Calu3 (cell line): Measurements from ENCODE around the gene LYSET. TPM values are rescaled to one million over a fixed set of nuclear protein-coding genes. Genes with fewer than 3 reads are reported as not detected.
A peak's percentile ranks its signal among the peaks of the same experiment; 100 is the strongest.

Experiments
- BruUV-seq: library from RNA; stranded (reverse); fragments of 400-500 nt; replicated peaks from 2 replicates; lab custom pipeline; 2021; lab: Mats Ljungman, UMichigan
- CTCF ChIA-PET: fragments of 300-600 bp; sonication (Branson Sonifier 250); formaldehyde crosslinking; loops from one replicate; lab custom pipeline; 2022; ENCODE audit warnings: antibody characterized with exemption; lab: Charles Lee
- DNase-seq: peaks from one replicate; pipeline ENCODE4 v3.0.0; 2022
- H3K27ac Mint-ChIP-seq: one replicate; pipeline ENCODE4 v1.8.0; 2022; ENCODE audit warnings: mixed read lengths; ENCODE audit not compliant: unreplicated experiment
- H3K27me3 Mint-ChIP-seq: one replicate; pipeline ENCODE4 v1.8.0; 2022; ENCODE audit warnings: mixed read lengths; ENCODE audit not compliant: unreplicated experiment
- H3K36me3 Mint-ChIP-seq: one replicate; pipeline ENCODE4 v1.8.0; 2022; ENCODE audit warnings: mild to moderate bottlenecking, moderate library complexity, mixed read lengths; ENCODE audit not compliant: insufficient read depth, unreplicated experiment
- H3K4me1 Mint-ChIP-seq: one replicate; pipeline ENCODE4 v1.8.0; 2022; ENCODE audit warnings: mild to moderate bottlenecking, low read depth, mixed read lengths; ENCODE audit not compliant: unreplicated experiment
- H3K4me3 Mint-ChIP-seq: one replicate; pipeline ENCODE4 v1.8.0; 2022; ENCODE audit warnings: mild to moderate bottlenecking, low read depth, moderate library complexity, mixed read lengths; ENCODE audit not compliant: unreplicated experiment
- H3K9me3 Mint-ChIP-seq: one replicate; pipeline ENCODE4 v1.8.0; 2022; ENCODE audit warnings: low read depth, mixed read lengths; ENCODE audit not compliant: unreplicated experiment
- CTCF ChIP-seq: fragments of 200-600 bp; IDR thresholded peaks from one replicate; pipeline ENCODE4 v1.8.0; 2022; ENCODE audit warnings: antibody characterized with exemption; ENCODE audit not compliant: unreplicated experiment
- intact Hi-C: fragments of 100-400 bp; cut with micrococcal nuclease; formaldehyde crosslinking; loops from one replicate; pipeline ENCODE4 v1.10.0; 2022; ENCODE audit not compliant: unreplicated experiment
- total RNA-seq: library from RNA; stranded (reverse); gene quantifications from 2 replicates; pipeline ENCODE4 v1.2.3, GENCODE V29; 2022

The LYSET gene
- total RNA-seq, 1 experiment from 2014 or later = 22.7 TPM

GRCh38 chr14:93220509-93220908 is 35.4 kb downstream of the LYSET start:
- CTCF ChIA-PET = interaction anchor here (0.7 kb wide), 2 partner anchors 47 to 68 kb away, joined by 3 to 4 read pairs; no protein-coding TSS in a partner anchor
- no TSS peak for BruUV-seq
- Mint-ChIP-seq H3K27ac (no peak overlapping the region), H3K27me3 (no peaks in the 10 kb centered on the region), H3K4me1 (no peaks in the 10 kb centered on the region), H3K4me3 (no peak overlapping the region), H3K36me3 (peaks cover 12% of the 10 kb centered on the region), H3K9me3 (no peaks in the 10 kb centered on the region)
- TF ChIP-seq CTCF = no peak
- no peak for DNase-seq
- intact Hi-C loops = no loop called here

GRCh38 chr14:93223565-93223964 is 38.4 kb downstream of the LYSET start:
- DNase-seq = no peak
- H3K27ac Mint-ChIP-seq = no peak overlapping the region
- no peak for TF ChIP-seq CTCF
- no peaks in the 10 kb centered on the region for H3K27me3 Mint-ChIP-seq
- H3K36me3 Mint-ChIP-seq = peaks cover 20% of the 10 kb centered on the region
- no peak overlapping the region for H3K4me3 Mint-ChIP-seq
- H3K4me1 Mint-ChIP-seq = no peaks in the 10 kb centered on the region
- intact Hi-C loops = no loop called here
- no peaks in the 10 kb centered on the region for H3K9me3 Mint-ChIP-seq
- BruUV-seq = no TSS peak
- CTCF ChIA-PET = no interaction called here

GRCh38 chr14:93228550-93228949 is 43.4 kb downstream of the LYSET start:
- no peak for TF ChIP-seq CTCF
- BruUV-seq = TSS peak; percentile 26
- H3K4me1 Mint-ChIP-seq = peaks cover 14% of the 10 kb centered on the region
- no peak for DNase-seq
- no peaks in the 10 kb centered on the region for H3K9me3 Mint-ChIP-seq
- H3K27me3 Mint-ChIP-seq = no peaks in the 10 kb centered on the region
- peaks cover 18% of the 10 kb centered on the region for H3K36me3 Mint-ChIP-seq
- CTCF ChIA-PET = interaction anchor here (0.6 kb wide), 1 partner anchor 26 kb away, joined by 7 read pairs; no protein-coding TSS in a partner anchor
- H3K4me3 Mint-ChIP-seq = no peak overlapping the region
- intact Hi-C loops = no loop called here
- H3K27ac Mint-ChIP-seq = no peak overlapping the region

- no TSS peak for BruUV-seq
- TF ChIP-seq CTCF = no peak
- Mint-ChIP-seq H3K4me1 (peaks cover 21% of the 10 kb centered on the region), H3K36me3 (peaks cover 18% of the 10 kb centered on the region), H3K27ac (peak overlapping the region; percentile 37), H3K4me3 (peak overlapping the region; percentile 82), H3K27me3 (no peaks in the 10 kb centered on the region), H3K9me3 (no peaks in the 10 kb centered on the region)
- DNase-seq = no peak
- intact Hi-C loops = loop anchor here (10.0 kb wide), 1 partner anchor 244 kb away; no protein-coding TSS in a partner anchor
- CTCF ChIA-PET = interaction anchor here (1.8 kb wide), 1 partner anchor 23 kb away, joined by 4 read pairs; the partner anchor contains the start of genes GON7 and UBR7
These were observed 45.4 kb downstream of the LYSET start for GRCh38 chr14:93230539-93230938.
